HG02885 (cell line): ENCODE results near the gene DDHD1.

Experiments
- ATAC-seq: cut with Tn5 transposase; IDR thresholded peaks from one replicate; pipeline ENCODE4 v1.9.1; 2021; ENCODE audit warnings: mild to moderate bottlenecking; ENCODE audit not compliant: unreplicated experiment, poor library complexity

The DDHD1 gene

DNA sequence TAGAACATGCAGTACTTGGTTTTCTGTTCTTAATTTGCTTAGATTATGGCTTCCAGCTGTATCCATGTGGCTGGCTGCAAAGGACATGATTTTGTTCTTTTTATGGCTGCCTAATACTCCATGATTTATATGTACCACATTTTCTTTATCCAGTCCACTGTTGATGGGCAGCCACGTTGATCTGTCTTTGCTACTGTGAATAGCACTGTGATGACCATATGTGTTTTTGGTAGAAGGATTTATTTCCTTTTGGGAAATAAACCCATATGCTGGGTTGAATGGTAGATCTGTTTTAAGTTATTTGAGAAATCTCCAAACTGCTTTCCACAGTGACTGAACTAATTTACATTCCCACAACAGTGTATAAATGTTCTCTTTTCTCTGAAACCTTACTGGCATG is 116.1 kb downstream of the DDHD1 start:
- no peak for ATAC-seq

DNA sequence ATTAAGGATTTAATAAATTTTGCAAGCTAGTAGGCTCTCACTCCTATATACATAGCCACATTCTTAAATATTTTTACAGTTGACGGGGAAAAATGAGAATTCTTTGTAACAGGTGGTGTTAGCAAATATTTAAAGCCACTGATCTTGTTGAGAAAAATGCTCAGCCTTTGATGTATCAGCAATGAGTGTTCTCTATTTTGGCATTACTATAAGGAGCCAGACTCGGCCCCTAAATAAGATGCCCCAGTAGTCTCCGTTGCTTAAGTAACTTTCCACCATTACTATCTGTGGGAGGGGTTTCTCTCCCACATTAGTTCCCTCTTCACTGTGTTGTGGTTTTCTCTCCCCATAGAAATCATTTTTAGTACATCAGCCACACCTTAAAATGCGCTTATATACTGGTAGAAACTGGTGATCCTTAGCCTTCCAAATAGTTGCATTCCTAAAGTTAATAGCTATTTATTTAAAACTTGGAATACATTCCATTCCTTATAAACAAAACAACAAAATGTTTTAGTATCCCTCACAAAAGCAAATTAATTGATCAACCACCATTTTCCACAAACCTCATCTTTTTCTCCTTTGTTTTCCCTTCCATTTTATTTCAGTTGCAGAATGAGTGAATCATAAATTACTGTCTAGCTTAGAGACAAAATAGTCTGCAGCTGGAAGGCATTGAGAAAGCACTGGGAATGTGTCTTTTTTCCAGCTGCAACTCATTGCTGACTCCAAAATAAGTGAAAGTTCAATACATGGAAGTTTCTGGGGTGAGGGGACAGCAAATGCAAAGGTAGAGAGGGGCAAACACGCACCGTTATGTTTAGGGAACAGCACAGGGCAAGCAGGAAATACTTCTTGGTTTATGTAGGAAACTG is 117.5 kb downstream of the DDHD1 start:
- ATAC-seq: no peak

DNA sequence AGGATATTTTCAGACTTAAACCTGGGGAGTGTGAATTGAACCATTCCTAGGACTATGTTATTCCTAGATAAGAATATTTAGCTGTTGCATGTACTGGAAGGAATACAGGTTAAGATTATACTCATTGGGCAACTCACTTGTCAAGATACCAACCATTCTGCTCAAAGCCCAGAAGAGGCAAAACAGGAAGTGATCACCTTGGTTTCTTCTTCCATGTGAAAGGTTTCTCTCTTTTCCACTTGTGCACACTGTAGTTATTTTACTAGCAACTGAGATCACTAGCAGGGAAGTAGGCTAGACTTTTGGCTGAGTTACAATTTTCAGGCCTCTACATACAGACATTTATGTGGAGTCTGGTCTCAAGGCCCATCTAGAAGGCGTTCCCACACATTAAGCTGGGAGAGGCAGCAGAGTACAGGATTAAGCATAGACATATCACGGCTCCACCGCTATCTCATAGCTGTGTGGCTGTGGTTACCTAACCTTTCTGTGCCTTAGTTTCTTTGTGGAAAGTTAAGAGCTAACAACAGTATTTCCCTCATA is 118.4 kb downstream of the DDHD1 start:
- ATAC-seq: no peak

DNA sequence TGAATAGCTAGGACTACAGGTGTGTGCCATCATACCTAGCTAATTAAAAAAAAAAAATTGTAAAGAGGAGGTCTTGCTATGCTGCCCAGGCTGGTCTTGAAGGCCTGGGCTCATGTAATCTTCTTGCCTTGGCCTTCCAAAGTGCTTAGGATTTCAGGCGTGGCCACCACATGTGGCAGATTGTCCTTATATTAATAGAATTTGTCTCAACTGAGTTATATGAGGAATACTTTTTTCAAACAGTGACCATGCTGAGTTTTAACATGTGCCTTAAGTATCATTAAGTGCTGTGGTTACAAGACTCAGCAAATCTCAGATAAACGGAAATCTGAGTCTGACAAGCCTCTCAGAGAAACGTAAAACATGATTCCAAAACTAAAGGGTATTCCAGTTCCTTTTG is 119.1 kb downstream of the DDHD1 start:
- no peak for ATAC-seq

DNA sequence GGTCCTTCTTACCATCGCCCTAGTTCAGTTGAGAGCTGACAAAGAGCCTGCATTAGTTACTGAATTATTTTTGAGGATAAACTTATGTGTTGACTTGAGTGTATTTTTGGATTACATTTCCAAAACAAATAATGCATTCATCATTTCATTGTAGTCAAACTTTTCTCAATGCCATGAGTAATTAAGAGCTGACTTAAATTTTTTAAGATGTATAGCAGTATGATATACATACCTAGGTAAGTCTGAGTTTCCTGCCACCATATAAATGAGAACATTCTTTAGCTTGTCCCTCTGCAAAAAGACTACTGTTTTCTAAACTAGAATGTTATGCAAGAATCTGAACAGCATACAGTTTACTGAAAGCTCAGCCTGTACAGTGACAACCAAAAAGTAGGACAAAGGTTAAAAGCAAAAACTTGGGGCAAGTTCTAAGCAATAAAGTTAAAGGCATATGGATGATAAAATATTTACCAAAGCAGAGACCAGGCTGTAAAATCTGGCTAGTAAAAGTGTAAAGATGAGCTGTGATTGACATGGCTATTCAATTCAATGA is 120.2 kb downstream of the DDHD1 start:
- no peak for ATAC-seq

DNA sequence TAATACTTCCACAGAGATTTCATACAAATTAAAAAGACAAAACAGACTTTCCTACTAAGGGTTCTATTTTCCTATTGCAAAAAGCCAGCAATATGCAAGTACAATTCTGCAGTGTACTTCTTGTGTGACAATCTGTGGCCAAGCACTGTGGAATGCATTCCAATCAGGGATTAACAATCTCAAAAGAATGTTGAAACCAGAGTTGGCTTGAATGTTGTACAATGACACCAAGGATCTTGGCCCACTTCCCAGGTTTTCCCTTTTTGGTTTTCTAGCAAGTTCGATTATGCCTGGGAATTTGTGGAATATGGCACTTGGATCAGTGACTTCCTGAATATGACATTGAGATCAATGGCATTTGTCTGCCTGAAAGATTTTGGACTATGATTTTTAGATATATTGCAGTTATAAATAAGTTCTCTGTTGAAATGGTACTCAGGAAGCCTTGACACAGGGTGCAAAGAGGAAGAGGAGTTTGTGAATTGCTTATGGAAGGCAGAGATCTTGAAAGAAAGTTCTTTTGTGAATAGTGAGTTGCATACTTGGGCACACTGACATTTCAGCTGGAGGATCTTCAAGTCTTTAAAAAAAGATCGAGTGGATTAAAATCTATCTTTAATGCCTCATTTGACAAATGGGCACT is 120.8 kb downstream of the DDHD1 start:
- no peak for ATAC-seq

DNA sequence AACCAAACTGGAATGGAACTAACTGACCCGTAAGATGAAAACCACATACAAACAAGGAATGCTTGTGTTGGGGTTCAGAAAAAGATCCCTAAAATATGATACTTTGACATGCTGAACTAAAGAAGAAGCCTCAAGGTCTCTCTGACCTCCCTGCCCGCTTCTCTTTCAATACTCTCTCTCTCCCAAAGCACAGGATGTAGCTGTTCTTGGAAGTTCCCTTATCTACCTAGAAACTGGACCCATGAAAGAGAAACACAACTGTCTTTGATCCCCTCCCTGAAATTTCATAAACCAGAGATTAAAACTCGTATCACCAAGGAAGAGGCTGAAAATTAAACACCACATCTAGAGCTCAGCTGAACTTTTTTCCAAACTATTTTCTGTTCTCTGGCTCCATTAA is 125.6 kb downstream of the DDHD1 start:
- no peak for ATAC-seq

DNA sequence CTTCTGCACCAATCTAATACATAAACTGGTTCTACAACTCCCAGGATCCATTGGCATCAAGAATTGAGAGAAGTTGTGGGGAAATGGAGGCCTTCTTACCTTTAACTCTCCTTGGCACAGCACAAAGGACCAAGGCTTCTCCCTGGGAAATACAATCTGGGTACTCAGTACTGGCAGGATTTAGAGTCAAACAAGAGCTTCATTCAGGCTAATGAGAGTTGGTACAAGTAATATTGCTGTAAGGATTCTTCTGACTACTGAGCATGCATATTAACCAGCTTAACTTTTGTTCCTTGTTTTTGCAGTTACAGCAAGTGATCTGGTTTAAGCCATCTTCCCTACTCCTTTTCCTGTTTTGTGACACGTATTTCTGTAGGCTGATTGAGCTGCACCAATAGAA is 126.1 kb downstream of the DDHD1 start:
- no peak for ATAC-seq

DNA sequence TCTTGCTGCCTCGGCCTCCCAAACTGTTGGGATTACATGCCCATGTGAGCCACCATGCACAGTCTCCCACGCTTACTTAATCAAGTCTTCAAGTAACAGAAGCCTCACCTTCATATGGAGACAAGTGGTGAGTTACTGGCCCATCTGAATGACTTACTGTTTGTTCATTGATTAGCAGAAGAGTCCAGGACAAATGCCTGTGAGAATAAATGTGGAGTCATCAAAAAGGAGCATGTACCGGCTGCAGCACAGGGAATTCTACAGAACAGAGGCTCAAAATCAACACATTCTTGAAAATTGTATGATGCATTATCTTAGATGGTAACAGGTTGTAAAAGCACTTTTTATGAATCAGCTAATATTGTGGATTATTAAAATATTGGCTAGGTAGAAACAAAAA is 129.8 kb downstream of the DDHD1 start:
- no peak for ATAC-seq

DNA sequence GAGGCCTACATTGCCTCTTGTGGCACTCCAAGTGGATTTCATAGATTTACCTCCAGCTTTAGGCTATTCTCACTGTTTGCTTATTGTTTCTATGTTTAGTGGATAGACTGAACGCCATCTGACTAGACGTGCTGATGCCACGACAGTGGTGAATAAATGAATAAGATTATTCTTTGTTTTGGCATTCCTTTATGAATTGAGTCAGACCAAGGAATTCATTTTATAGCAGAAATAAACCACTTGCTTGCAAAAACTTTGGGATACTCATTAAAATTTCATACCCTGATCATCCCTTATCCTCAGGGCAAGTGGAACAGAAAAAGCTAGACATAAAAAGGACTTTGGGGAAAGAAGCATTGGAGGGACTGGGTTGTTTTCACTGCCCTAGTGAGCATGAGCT is 130.5 kb downstream of the DDHD1 start:
- ATAC-seq: no peak

DNA sequence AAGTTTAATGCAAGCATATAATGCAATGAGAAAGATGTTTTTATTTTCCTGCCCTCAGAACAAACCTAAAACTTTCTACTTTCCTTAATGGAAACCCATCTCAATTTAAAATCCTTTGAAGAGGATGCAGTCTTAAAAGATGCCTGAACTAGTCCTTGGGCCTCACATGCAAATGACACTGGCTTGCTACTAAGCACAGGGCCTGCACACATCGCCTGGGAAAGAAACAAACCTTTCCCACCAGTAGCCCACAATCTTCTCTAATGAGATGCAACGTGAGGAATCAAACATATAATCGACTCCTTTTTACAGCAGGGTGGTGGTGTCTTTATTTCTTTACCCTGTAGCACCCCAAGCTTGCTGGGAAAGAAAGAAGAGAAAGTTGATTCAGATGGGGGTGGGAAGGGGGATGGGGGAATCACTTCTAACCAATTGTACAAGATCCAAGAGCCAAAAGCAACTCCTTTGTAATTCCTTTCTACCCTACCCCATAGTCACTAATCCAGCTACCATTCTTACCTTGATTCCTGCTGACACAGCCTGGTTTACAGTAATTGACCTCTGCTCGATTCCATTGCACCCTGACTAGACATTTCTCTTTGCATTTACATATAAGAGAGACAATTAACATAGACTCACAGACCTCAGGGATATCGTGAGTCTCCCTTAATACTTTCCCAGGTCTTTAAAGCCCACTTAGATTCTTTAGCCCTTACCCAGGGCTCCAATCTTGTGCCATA is 132.8 kb downstream of the DDHD1 start:
- no peak for ATAC-seq

DNA sequence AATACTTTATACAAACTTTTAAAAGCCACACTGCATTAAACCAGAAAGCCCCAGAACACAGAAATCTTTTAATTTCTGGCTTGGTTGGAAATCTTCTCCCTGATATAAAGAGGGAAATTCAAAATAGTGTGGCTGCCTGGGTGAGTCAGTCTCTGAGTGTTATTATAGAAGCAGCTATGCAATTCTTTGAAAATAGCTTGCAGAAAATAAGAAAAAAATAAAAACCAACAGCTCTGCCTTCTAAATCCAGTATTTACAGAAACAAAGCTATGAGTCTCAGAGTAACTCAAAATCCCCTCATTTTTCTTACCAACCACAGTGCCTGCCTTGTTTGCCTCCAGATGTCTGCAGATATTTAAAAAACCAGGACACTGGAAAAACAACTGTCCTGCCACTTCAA is 133.7 kb downstream of the DDHD1 start:
- ATAC-seq: no peak

DNA sequence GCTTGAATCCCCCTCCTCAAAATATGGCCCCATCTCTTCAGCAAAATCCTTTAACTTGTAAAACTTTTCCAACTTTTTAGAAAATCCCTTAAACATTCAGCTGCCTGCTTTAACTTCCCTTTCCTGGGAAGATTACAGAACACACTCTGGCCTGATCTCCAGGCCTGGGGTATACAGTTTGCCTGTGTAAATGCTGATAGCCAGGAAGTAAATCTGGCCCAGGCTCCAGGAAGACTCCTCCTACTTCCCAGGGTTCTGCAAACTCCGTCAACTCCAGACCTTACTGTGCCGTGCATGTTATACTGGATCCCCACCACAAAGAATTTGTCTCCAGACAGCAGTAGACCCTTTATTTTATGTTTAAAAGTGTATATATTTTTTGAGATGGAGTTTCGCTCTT is 135.3 kb downstream of the DDHD1 start:
- ATAC-seq: no peak

DNA sequence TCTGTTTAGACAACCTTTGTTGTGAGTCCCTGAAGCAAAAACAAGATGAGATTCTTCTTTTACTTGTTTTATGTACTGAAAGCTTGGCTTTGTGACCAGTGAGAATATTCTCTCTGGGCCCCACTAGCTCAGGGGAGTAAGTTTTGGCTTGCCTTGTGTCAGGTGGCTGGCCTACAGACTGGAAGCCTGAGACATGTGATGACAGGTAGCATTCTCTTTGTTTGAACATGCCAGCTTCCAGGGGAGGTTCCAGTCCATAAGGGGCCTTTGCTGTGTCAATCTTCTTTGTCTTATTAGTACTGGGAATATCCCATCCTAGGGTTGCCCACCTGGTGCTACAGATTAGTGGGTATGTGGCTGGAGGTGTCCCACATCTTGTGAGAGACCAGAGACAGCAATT is 136.2 kb downstream of the DDHD1 start:
- ATAC-seq: no peak

DNA sequence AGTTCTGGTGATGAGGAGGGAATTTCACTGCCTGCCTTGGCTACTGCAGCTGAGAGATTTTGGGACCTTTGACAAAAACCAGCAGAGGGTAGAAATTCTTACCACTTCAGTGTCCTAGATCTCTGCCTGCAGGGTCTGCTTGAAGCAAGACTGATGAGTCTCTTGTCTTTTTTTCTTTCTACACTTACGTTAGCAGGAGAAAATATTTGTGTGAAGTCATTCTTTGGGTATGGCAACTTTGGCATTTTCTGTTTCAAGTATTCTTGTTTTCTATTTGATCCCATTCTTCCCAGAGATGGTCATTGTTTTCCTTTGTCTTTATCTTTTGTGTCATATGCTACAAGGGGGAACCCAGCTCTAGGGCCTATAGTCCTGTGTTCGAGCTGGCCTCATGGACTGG is 136.6 kb downstream of the DDHD1 start:
- no peak for ATAC-seq

DNA sequence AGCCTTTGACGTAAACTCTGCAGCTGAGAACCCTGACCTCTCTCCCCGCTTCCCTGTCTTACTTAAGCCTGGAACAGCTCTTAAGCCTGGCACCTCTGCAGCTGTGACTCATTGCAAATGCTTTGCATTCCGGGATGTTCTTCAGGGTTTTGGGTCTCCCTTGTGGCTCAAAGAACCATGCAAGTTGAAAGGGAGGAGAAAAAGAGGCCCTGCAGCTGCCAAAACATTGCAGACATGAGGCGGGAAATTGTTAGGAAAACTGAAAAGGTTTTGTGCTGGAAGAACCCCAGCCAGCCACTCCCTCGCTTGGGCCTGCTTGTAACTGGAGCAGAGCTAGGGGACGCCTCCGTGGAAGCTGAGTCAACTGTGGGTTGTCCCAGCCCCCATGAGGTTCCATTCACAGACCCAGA is 142.1 kb downstream of the DDHD1 start:
- no peak for ATAC-seq

DNA sequence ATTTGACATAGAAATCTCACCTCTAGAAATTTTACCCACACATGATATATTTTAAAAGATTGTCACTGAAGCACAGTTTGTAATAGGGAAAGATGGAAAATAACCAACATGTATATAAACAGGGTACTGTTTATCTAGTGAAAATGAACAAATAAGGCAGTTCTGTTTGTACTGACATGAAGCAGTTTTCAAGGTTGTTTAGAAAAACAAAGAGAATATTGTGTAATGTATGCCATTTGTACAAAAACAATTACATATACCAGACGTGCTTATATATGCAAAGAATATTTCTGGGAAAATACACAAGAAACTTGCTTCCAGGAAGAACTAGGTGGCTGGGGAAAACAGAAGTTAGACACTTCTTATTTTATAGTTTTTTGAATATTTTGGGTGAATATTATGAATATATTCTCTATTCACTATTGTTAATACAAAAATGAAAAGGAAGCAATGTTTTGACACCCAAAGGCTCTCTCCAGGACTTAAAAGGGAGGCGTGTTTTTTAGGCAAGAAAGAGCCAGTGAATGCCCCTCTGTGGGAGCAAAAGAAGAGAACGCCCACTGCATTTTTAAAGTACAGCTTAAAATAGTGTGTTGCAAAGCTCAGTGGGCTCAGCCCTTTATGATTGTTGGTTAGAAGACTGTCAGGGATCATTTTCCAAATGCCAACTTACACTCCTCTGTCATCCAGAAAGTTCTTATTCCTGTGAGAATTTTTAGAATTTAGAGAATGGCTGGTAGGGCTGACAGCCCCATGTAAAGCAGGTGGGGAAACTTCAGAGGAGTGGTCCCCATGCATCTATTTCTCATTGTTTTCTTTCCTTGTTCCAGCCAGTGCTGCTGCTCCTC is 142.7 kb downstream of the DDHD1 start:
- ATAC-seq: no peak

DNA sequence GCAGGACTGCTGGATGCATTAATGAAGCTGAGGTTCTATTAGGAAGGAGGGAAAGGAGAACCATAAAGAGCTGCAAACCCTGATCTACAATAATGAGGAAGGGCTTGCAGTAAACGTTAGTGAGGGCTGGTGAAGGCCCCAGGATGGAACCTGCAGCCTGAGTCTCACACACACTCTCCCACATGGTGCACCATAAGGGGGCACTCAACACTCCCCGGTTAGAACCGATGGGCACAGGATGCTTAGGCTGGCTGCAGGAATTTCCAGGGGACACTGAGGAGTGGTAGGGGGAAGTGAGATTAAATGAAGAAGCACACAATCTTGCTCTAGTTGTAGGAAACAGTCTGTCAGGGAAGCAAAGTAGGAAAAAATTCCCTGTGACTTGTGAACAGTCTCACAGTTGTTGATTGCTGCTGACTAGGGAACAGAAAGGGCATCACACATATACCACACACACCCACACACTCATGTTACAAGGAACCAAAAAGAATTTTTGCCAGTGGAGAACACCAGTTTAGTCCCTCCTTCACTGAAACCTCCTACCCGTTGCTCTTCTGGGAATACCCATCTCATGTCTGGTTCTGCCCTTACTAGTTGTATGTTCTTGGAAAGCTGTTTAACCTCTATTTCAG is 146.1 kb downstream of the DDHD1 start:
- ATAC-seq: no peak

DNA sequence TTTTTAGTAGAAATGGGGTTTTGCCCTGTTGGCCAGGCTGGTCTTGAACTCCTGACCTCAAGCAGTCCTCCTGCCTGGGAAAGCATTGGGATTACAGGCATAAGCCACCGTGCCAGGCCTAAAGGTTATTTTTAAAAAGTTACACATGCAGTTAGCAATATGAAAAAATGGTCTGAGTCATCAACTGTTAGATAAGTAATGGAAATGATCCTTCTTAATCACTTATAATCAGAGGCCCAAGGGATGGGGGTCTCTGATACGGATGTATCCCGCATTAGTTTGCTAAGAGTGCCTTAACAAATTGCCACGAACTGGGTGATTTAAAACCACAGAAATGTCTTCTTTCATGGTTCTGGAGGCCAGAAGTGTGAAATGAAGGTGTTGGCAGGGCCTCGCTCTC is 148.1 kb downstream of the DDHD1 start:
- ATAC-seq: no peak
